AG04450 (cell line): ENCODE measurements around the gene CAV1. TPM values are rescaled to one million over a fixed set of nuclear protein-coding genes. Genes with fewer than 3 reads are reported as not detected.

ENCODE experiments used
- CTCF ChIA-PET: fragments of 300-600, 350-600 bp; formaldehyde crosslinking; extraction: SDS; loops from one replicate; lab custom pipeline; 2022; ENCODE audit warnings: antibody characterized with exemption, inconsistent platforms; lab: Charles Lee
- POLR2A ChIA-PET: fragments of 350-600 bp; formaldehyde crosslinking; extraction: SDS; loops from one replicate; lab custom pipeline; 2021; ENCODE audit warnings: antibody characterized with exemption, inconsistent platforms; lab: Yijun Ruan, JAX
- DNase-seq: peaks from one replicate; pipeline ENCODE4 v3.0.0-alpha.2; 2011; ENCODE audit warnings: low read depth, low spot score
- H3K27ac ChIP-seq: one replicate; pipeline ENCODE4 v1.5.1; 2012; ENCODE audit warnings: low read depth, low read length, control low read depth
- H3K27me3 ChIP-seq: one replicate; pipeline ENCODE4 v1.6.0; 2012; ENCODE audit warnings: low read length; ENCODE audit not compliant: control insufficient read depth, insufficient read depth
- H3K4me3 ChIP-seq: 2 replicates; pipeline ENCODE4 v1.5.1; 2011; ENCODE audit warnings: mild to moderate bottlenecking, low read depth, low read length, control low read depth
- H3K9me3 ChIP-seq: 2 replicates; pipeline ENCODE4 v1.5.1; 2012; ENCODE audit warnings: low read length; ENCODE audit not compliant: control insufficient read depth, insufficient read depth
- polyA plus RNA-seq: library from polyadenylated mRNA; depleted of rRNA; stranded (reverse); fragments of >200 nt; gene quantifications from 2 replicates; pipeline ENCODE4 v1.2.3, GENCODE V29; 2011
- TF ChIP-seq, protein P1 (sequence below): IDR thresholded peaks from 2 replicates; pipeline ENCODE4 v1.5.1; 2011; ENCODE audit warnings: low read depth, low read length, control low read depth, inconsistent platforms

Gene CAV1
- polyA plus RNA-seq, 1 experiment: 1,209 TPM

DNA sequence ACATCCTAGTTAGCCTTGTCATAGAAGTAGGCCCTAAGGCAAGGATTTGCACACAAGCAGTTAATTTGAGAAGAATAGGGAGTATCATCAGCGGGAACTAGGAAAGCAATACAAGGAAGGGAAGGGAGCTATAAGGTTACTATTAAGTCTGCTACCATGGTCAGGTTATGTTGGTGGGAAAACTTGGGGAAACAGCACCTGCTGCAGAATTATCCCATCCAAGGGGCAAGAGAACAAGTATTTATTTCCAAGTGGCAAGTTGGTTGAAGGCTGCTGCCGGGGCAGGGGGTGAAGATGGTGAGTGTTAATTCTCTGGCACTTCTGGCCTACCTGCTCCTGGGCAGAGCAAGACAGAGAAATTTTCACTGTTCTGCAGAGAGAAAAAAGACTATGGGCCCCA is 55.0 kb downstream of the CAV1 start:
- TF ChIP-seq, protein P1, sequence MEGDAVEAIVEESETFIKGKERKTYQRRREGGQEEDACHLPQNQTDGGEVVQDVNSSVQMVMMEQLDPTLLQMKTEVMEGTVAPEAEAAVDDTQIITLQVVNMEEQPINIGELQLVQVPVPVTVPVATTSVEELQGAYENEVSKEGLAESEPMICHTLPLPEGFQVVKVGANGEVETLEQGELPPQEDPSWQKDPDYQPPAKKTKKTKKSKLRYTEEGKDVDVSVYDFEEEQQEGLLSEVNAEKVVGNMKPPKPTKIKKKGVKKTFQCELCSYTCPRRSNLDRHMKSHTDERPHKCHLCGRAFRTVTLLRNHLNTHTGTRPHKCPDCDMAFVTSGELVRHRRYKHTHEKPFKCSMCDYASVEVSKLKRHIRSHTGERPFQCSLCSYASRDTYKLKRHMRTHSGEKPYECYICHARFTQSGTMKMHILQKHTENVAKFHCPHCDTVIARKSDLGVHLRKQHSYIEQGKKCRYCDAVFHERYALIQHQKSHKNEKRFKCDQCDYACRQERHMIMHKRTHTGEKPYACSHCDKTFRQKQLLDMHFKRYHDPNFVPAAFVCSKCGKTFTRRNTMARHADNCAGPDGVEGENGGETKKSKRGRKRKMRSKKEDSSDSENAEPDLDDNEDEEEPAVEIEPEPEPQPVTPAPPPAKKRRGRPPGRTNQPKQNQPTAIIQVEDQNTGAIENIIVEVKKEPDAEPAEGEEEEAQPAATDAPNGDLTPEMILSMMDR: no peak
- H3K4me3 ChIP-seq: no peak overlapping the region
- H3K9me3 ChIP-seq: no peaks in the 10 kb centered on the region
- POLR2A ChIA-PET: no interaction called here
- no peak for DNase-seq
- CTCF ChIA-PET: interaction anchor here (0.9 kb wide), 1 partner anchor 344 kb away, joined by 3 read pairs; no protein-coding TSS in a partner anchor
- no peak overlapping the region for H3K27ac ChIP-seq
- H3K27me3 ChIP-seq: no peaks in the 10 kb centered on the region

DNA sequence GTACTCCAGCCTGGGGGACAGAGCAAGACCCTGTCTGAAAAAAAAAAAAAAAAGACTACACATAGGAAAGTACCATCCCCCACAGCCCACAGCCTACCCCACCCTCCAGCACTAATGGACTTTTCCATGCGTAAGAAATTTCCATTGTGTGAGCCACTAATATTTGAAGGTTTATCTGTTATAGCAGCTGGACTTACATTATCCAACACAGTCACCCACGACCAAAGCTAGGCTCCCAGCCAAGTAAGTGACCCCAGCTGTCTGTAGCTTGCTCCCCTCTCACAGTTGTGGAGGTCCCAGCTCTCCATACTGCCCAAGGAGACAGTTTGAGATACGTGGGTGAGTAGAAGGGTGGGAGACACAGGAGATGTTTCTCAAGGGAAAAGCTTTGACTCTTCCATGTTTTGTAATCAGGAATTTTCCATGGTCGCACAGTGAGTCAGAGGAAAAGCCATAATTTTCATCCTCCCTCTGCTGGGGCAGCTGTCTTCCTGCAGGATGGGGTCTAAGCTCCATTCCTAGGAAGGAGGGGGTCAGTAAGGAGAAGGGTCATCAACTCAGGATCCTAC is 57.4 kb downstream of the CAV1 start:
- Histone ChIP-seq H3K9me3 (peaks cover 3% of the 10 kb centered on the region; the same call in 1 of the 2 replicates), H3K27me3 (no peaks in the 10 kb centered on the region), H3K27ac (peak overlapping the region; percentile 49), H3K4me3 (no peak overlapping the region)
- ChIA-PET POLR2A (interaction anchor here (0.7 to 1.7 kb wide), 4 partner anchors 56 to 311 kb away, joined by 3 to 18 read pairs (median 4); no protein-coding TSS in a partner anchor), CTCF (interaction anchor here (1.3 to 2.3 kb wide), 10 partner anchors 9 to 444 kb away, joined by 3 to 26 read pairs (median 6); no protein-coding TSS in a partner anchor)
- TF ChIP-seq, protein P1: peak; percentile 50
- DNase-seq: no peak

DNA sequence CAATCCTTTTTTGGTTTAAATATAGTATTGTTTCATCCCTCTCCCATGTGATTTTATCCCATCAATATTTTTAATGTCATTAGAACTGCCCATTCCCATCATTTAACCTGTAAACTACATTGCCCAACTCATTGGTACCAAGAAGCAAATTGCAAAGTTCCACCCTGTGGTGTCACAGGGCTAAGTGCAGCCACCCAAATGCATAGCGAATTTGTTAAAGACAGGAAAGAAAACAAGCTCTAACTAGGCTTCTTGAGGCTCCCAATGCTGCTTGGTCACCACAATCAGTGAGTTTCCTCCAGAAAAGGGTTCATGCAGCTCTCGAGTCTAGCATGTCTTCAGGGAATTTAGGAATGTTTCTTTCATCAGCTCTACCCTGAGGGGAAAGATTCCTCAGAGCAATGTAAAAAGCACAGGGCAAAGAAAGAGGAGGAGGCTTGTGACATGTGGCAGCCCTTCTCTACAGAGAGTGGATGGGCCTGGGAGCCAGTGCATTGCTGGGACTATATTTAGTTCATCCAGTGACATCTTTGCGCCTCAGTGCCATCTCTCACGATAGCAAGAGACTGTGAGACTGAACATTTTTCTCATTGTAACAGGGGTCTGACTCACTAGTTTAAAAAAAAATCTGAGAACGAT is 58.1 kb downstream of the CAV1 start:
- Histone ChIP-seq H3K9me3 (peaks cover 3% of the 10 kb centered on the region; the same call in 1 of the 2 replicates), H3K27ac (peak overlapping the region; percentile 69), H3K27me3 (no peaks in the 10 kb centered on the region), H3K4me3 (no peak overlapping the region)
- CTCF ChIA-PET: interaction anchor here (0.5 to 2.3 kb wide), 14 partner anchors 8 to 444 kb away, joined by 3 to 26 read pairs (median 4); no protein-coding TSS in a partner anchor
- no peak for DNase-seq
- POLR2A ChIA-PET: interaction anchor here (0.7 to 1.7 kb wide), 3 partner anchors 57 to 312 kb away, joined by 3 to 18 read pairs (median 4); no protein-coding TSS in a partner anchor
- TF ChIP-seq, protein P1: no peak

DNA sequence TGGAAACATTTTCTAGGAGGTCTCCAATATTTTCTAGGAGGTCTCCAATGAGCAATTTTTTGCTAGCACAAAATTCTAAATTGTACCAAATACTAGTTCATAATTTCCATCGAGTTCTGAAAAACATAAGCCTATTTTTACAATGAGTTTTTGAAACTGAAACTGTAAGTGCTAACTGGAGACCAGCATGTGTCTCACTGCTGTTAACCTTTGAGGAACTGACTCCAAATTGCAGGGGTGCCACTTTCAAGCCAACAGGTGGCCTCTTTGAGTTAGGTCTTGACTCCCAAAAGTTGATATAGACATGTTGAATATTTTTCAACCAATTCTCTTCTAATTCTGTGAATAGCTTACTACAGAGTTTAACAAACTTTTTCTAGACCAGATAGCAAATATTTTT is 58.8 kb downstream of the CAV1 start:
- ChIA-PET CTCF (interaction anchor here (1.0 to 5.8 kb wide), 5 partner anchors 8 to 411 kb away, joined by 3 to 132 read pairs (median 13); no protein-coding TSS in a partner anchor), POLR2A (no interaction called here)
- Histone ChIP-seq H3K9me3 (peaks cover 3% of the 10 kb centered on the region; the same call in 1 of the 2 replicates), H3K27me3 (no peaks in the 10 kb centered on the region), H3K4me3 (no peak overlapping the region), H3K27ac (no peak overlapping the region)
- TF ChIP-seq, protein P1: no peak
- no peak for DNase-seq
